GM23338 (cell line): ENCODE results near the gene CYP4B1. TPM values are rescaled to one million over a fixed set of nuclear protein-coding genes. Genes with fewer than 3 reads are reported as not detected.
"Not testable (repeated sequence)": the region's sequence is repeated elsewhere in the genome, so short reads cannot be mapped to it uniquely, and the experiment has no call there.

Source experiments
- ATAC-seq: fragments of 200-7000 bp; cut with Tn5 transposase; 3 replicates; pipeline ENCODE4 v1.9.1; 2020
- DNase-seq: peaks from one replicate; pipeline ENCODE4 v3.0.0-alpha.2; 2015; ENCODE audit warnings: low spot score
- H2AFZ ChIP-seq: fragments of 200-600 bp; sonication (generic); 2 replicates; pipeline ENCODE4 v1.8.0; 2016; ENCODE audit warnings: antibody characterized with exemption, mild to moderate bottlenecking, moderate library complexity
- H3F3A ChIP-seq: fragments of 200-600 bp; sonication (generic); replicated peaks from 2 replicates; pipeline ENCODE4 v1.8.0; 2017; ENCODE audit warnings: antibody characterized with exemption, mixed run types, low read depth
- H3K27ac ChIP-seq: fragments of 200-600 bp; sonication (generic); 2 replicates; pipeline ENCODE4 v1.6.1; 2016; ENCODE audit warnings: low read depth
- H3K27me3 ChIP-seq: fragments of 200-600 bp; sonication (generic); 2 replicates; pipeline ENCODE4 v1.8.0; 2016; ENCODE audit warnings: mild to moderate bottlenecking, mixed run types, moderate library complexity; ENCODE audit not compliant: insufficient read depth
- H3K36me3 ChIP-seq: fragments of 200-600 bp; sonication (generic); 2 replicates; pipeline ENCODE4 v1.8.0; 2016; ENCODE audit warnings: mild to moderate bottlenecking; ENCODE audit not compliant: insufficient read depth
- H3K4me1 ChIP-seq: fragments of 200-600 bp; sonication (generic); 2 replicates; pipeline ENCODE4 v1.8.0; 2016; ENCODE audit warnings: mild to moderate bottlenecking, moderate library complexity; ENCODE audit not compliant: insufficient read depth
- H3K4me2 ChIP-seq: fragments of 200-600 bp; sonication (generic); 2 replicates; pipeline ENCODE4 v1.7.1; 2017; ENCODE audit warnings: mixed run types
- H3K4me3 ChIP-seq: fragments of 200-600 bp; sonication (generic); 2 replicates; pipeline ENCODE4 v1.6.1; 2016; ENCODE audit warnings: mixed run types
- H3K79me2 ChIP-seq: fragments of 200-600 bp; sonication (generic); replicated peaks from 2 replicates; pipeline ENCODE4 v1.8.0; 2017; ENCODE audit warnings: mild to moderate bottlenecking; ENCODE audit not compliant: insufficient read depth
- H3K9me2 ChIP-seq: fragments of 200-600 bp; sonication (generic); 2 replicates; pipeline ENCODE4 v1.8.0; 2017; ENCODE audit not compliant: insufficient read depth
- H4K20me1 ChIP-seq: fragments of 200-600 bp; sonication (generic); replicated peaks from 2 replicates; pipeline ENCODE4 v1.8.0; 2017; ENCODE audit warnings: mild to moderate bottlenecking; ENCODE audit not compliant: insufficient read depth
- H3K27ac Mint-ChIP-seq: 2 replicates; pipeline ENCODE4 v1.8.0; 2020; ENCODE audit warnings: inconsistent platforms, mild to moderate bottlenecking, moderate library complexity, mixed read lengths
- H3K27me3 Mint-ChIP-seq: 3 replicates; pipeline ENCODE4 v1.8.0; 2022; ENCODE audit warnings: low read depth, mild to moderate bottlenecking, moderate library complexity, mixed read lengths, inconsistent platforms; ENCODE audit not compliant: insufficient read depth, poor library complexity
- H3K36me3 Mint-ChIP-seq: 3 replicates; pipeline ENCODE4 v1.8.0; 2021; ENCODE audit warnings: low read depth, mild to moderate bottlenecking, inconsistent platforms, moderate library complexity, mixed read lengths
- H3K4me1 Mint-ChIP-seq: 3 replicates; pipeline ENCODE4 v1.8.0; 2020; ENCODE audit warnings: mild to moderate bottlenecking, inconsistent platforms, mixed read lengths
- H3K4me3 Mint-ChIP-seq: 3 replicates; pipeline ENCODE4 v1.8.0; 2021; ENCODE audit warnings: moderate library complexity, mild to moderate bottlenecking, inconsistent platforms, mixed read lengths
- H3K9me3 Mint-ChIP-seq: 3 replicates; pipeline ENCODE4 v1.8.0; 2020; ENCODE audit warnings: moderate library complexity, mild to moderate bottlenecking, inconsistent platforms, mixed read lengths
- CREB1 ChIP-seq: fragments of 250-450 bp; sonication (Bioruptor Pico); IDR thresholded peaks from 2 replicates; pipeline ENCODE4 v1.5.0; 2020; ENCODE audit warnings: low read depth, mild to moderate bottlenecking, moderate library complexity
- CTCF ChIP-seq, 2 experiments: fragments of 200-600 bp in 1 of 2; sonication (generic) in 1 of 2; conservative IDR thresholded peaks; 2 replicates each; pipeline versions ENCODE4 v1.5.1 to v1.6.1; 2016 to 2017; ENCODE audit warnings: antibody characterized with exemption in 2 of 2, low read depth in 2 of 2, mild to moderate bottlenecking in 2 of 2, moderate library complexity in 1 of 2
- ETS1 ChIP-seq: IDR thresholded peaks from 2 replicates; pipeline ENCODE4 v1.6.1; 2016; ENCODE audit warnings: antibody characterized with exemption
- EZH2 ChIP-seq: fragments of 200-600 bp; sonication (generic); IDR thresholded peaks from one replicate; pipeline ENCODE4 v1.8.0; 2017; ENCODE audit warnings: antibody characterized with exemption, mild to moderate bottlenecking, low read depth; ENCODE audit not compliant: unreplicated experiment
- EZH2phosphoT487 ChIP-seq: fragments of 200-600 bp; sonication (generic); IDR thresholded peaks from one replicate; pipeline ENCODE4 v1.8.1; 2018; ENCODE audit warnings: antibody characterized with exemption; ENCODE audit not compliant: unreplicated experiment
- JUNB ChIP-seq: IDR thresholded peaks from one replicate; pipeline ENCODE4 v1.6.1; 2016; ENCODE audit warnings: antibody characterized with exemption; ENCODE audit not compliant: unreplicated experiment
- POLR2AphosphoS5 ChIP-seq: IDR thresholded peaks from 2 replicates; pipeline ENCODE4 v1.6.1; 2016; ENCODE audit warnings: antibody characterized with exemption, low read depth
- REST ChIP-seq: IDR thresholded peaks from one replicate; pipeline ENCODE4 v1.6.1; 2018; ENCODE audit warnings: antibody characterized with exemption; ENCODE audit not compliant: unreplicated experiment
- STAT1 ChIP-seq: IDR thresholded peaks from one replicate; pipeline ENCODE4 v1.6.1; 2016; ENCODE audit warnings: antibody characterized with exemption; ENCODE audit not compliant: unreplicated experiment
- ZNF114 ChIP-seq: fragments of 250-450 bp; sonication (Bioruptor Pico); IDR thresholded peaks from 2 replicates; pipeline ENCODE4 v1.5.0; 2020; ENCODE audit warnings: mild to moderate bottlenecking, moderate library complexity
- ZNF331 ChIP-seq: fragments of 250-450 bp; sonication (Bioruptor Pico); IDR thresholded peaks from 2 replicates; pipeline ENCODE4 v1.5.0; 2020; ENCODE audit warnings: low read depth, mild to moderate bottlenecking, moderate library complexity
- polyA plus RNA-seq: library from polyadenylated mRNA; unstranded; fragments of >200 nt; fragmentation: Nextera tagmentation; extraction: Ambion mirVana; gene quantifications from 2 replicates; pipeline ENCODE4 v1.2.1, GENCODE V29; 2016
- total RNA-seq: library from RNA; depleted of rRNA; stranded (reverse); fragments of >200 nt; shearing (Covaris generic); gene quantifications from 2 replicates; pipeline ENCODE4 v1.2.3, GENCODE V29; 2014

Gene CYP4B1
- total and polyA plus RNA-seq, 2 experiments from 2014 or later, result not detected

- H3K27ac Mint-ChIP-seq, result peak overlapping the region; percentile 89
- no peaks in the 10 kb centered on the region for H3K27me3 ChIP-seq
- H3K9me2 ChIP-seq, result no peaks in the 10 kb centered on the region
- DNase-seq (no peak), ATAC-seq (no peak)
- H3K4me1 Mint-ChIP-seq, result peaks cover 14% of the 10 kb centered on the region
- no peaks in the 10 kb centered on the region for H4K20me1 ChIP-seq
- H3K4me2 ChIP-seq, result no peak overlapping the region
- H3K79me2 ChIP-seq, result no peaks in the 10 kb centered on the region
- H3K4me3 Mint-ChIP-seq, result no peak overlapping the region
- peaks cover 3% of the 10 kb centered on the region for H3K27me3 Mint-ChIP-seq
- H3K4me3 ChIP-seq, result no peak overlapping the region
- H3K27ac ChIP-seq, result no peak overlapping the region
- H3F3A ChIP-seq, result no peaks in the 10 kb centered on the region
- H3K9me3 Mint-ChIP-seq, result peaks cover 8% of the 10 kb centered on the region; the same call in 2 of the 3 replicates
- no peaks in the 10 kb centered on the region; the same call in 2 of the 3 replicates for H3K36me3 Mint-ChIP-seq
- peak overlapping the region; percentile 95 for H2AFZ ChIP-seq
- no peak for TF ChIP-seq EZH2
- TF ChIP-seq JUNB, result no peak
- TF ChIP-seq EZH2phosphoT487, result no peak
- no peak for TF ChIP-seq ETS1
- TF ChIP-seq POLR2AphosphoS5, result no peak
- no peak for TF ChIP-seq REST
- TF ChIP-seq ZNF331 (CRISPR knock-in tag), result no peak
- no peak for TF ChIP-seq ZNF114 (CRISPR knock-in tag)
- no peak for TF ChIP-seq CTCF (conservative IDR thresholded peaks at IDR 0.05; ENCODE audit: low read depth in 2 of 2)
- no peak for TF ChIP-seq CREB1 (CRISPR knock-in tag)
- no peak for TF ChIP-seq STAT1
- H3K36me3 ChIP-seq, result no peaks in the 10 kb centered on the region
- H3K4me1 ChIP-seq, result 0 out of 2 replicates have a peak, but pooled peaks cover 5% of the 10 kb centered on the region
Measured at GRCh38 chr1:46823151-46823550, 24.3 kb downstream of the CYP4B1 start.

- not testable (repeated sequence) for H3K4me3 ChIP-seq, H3K9me2 ChIP-seq, H3K4me1 ChIP-seq, H3K36me3 ChIP-seq, H3K9me3 Mint-ChIP-seq, H3F3A ChIP-seq, H3K27me3 Mint-ChIP-seq, H3K4me2 ChIP-seq, ATAC-seq, H3K27ac Mint-ChIP-seq, H3K4me3 Mint-ChIP-seq, H3K79me2 ChIP-seq, H3K27ac ChIP-seq, H2AFZ ChIP-seq, H3K27me3 ChIP-seq, H4K20me1 ChIP-seq, DNase-seq, H3K36me3 Mint-ChIP-seq
- peaks cover 14% of the 10 kb centered on the region for H3K4me1 Mint-ChIP-seq
Measured at GRCh38 chr1:46826892-46827291, 28.0 kb downstream of the CYP4B1 start.
